Right renal cortex interstitium (tissue), 3 donors: ENCODE measurements around the gene SH3BP2. TPM values are rescaled to one million over a fixed set of nuclear protein-coding genes. Genes with fewer than 3 reads are reported as not detected.
"Not testable (repeated sequence)": the region's sequence is repeated elsewhere in the genome, so short reads cannot be mapped to it uniquely, and the experiment has no call there.

ENCODE experiments used
- DNase-seq, 3 donors: peaks; one replicate each; pipeline ENCODE4 v3.0.0-alpha.2; 2013; ENCODE audit warnings: low read depth in 3 of 3, low spot score in 2 of 3
- polyA plus RNA-seq, 3 donors: library from polyadenylated mRNA; unstranded; fragments of 120-200 nt; gene quantifications; one replicate each; pipeline ENCODE4 v1.2.1, GENCODE V29; 2013; ENCODE audit not compliant: insufficient read length in 3 of 3

Gene SH3BP2
- polyA plus RNA-seq, 3 donors: 21.7 to 28.4 (median 25.7) TPM

DNA sequence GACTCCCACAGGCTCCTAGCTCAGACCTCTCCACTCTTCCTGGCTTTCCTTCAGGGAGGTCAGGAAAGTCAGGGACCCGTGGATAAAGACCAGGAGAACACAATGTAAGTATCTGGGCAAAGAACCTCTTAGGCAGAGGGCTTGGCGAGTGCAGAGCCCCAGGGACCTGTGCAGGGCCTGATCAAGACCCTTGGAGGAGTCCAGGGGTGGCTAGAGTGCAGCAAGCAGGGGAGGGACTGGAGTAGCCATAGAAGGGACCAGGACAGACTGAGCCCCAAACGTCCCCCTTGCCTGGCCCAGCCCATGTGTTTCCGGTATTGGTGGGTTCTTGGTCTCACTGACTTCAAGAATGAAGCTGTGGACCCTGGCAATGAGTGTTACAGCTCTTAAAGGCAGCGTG, 30.8 kb upstream of the SH3BP2 start:
- DNase-seq: no peak

DNA sequence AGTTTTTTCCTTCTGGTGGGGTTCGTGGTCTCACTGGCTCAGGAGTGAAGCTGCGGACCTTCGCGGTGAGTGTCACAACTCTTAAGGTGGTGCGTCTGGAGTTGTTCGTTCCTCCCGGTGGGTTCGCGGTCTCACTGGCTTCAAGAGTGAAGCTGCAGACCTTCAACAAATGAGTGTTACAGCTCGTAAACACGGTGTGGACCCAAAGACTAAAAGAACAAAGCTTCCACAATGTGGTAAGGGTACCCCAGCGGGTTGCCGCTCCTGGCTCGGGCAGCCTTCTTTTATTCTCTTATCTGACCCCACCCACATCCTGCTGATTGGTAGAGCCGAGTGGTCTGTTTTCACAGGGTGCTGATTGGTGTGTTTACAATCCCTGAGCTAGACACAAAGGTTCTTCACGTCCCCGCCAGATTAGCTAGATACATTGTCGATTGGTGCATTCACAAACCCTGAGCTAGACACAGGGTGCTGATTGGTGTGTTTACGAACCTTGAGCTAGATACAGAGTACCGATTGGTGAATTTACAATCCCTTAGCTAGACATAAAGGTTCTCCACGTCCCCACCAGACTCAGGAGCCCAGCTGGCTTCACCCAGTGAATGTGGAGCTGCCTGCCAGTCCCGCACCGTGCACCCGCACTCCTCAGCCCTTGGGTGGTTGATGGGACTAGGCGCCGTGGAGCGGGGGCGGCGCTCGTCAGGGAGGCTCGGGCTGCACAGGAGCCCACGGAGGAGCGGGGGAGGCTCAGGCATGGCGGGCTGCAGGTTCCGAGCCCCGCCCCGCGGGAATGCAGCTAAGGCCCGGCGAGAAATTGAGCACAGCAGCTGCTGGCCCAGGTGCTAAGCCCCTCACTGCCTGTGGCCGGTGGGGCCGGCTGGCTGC, 30.2 kb upstream of the SH3BP2 start:
- not testable (repeated sequence) for DNase-seq

DNA sequence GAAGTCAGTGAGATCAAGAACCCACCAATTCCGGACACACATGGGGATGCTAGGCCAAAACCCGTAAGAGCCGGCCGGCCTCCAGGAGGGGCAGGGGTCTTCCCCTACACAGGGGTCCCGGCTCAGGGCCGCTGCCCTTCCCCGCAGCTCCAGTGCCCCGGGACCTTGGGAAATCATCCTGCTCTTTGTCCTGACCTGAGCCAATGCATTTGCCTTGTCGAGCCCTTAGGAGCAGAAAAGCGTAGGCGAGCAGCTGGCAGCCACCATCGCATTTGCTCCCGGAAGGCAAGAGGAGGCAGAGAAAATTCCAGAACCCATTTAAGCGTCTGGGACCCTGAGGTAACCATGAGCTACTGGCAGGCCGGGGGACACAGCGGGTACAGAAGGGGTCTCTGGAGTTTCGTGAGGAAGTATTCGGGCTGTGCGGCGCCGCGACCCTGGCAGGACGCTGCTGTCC, 29.3 kb upstream of the SH3BP2 start:
- DNase-seq: no peak

DNA sequence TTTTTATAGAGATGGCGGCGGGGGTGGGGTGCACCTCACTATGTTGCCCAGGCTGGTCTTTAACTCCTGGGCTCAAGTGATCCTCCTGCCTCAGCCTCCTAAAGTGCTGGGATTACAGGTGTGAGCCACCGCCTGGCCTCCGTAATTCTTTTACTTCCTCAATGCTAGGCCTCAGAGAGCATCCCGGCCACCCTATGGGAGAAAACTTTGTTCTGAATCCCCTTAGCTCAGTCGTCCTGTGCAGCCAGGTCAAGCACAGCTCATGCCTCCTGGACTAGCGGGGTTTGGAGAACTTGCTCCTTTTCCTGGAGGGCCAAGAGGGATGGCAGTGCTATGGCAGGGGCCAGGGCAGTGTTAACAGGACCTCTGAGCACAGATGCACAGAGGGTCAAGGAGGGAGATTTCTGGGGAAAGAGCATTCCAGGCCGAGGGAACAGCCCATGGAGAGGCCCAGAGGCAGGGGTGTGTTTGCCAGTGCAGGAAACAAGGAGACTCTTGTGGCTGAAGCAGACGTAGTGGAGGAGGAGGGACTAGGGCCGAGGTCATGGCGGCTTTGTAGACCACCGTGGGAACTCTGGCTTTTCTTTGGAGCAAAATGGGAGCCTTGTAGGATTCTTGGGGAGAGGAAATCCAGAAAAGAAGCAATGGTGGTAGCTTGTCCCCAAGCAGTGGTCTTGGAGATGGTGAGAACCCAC, 26.9 kb upstream of the SH3BP2 start:
- DNase-seq: no peak

DNA sequence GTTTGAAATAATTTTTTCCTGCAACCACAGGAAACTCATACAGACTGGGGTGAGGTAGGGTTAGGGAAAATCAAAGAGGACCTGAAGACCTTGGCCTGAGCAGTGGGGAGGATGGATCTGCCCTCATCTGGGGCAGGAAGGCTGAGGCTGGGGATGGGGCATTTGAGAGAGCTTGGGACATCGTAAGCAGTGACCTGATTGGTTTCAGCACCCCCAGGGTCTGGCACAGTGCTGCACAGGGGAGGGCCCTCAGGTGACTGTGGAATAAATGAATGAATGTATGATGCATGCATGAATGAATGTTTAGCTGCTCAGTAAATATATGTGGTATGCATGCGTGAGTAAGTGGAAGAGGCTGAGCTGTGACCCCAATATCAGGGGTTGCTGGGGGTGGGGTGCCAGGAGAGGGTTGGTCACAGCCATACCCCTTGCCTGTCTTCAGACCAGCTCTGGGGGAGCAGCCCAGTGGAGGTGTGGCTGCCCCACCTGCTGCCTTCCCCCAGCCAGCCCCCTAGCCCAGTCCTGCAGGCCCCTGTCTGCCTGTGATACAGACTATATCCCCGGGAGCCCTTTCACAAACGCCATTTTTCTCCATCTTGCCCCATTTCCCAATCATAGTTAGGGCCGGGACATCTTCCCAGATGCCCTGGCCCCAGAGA, 25.7 kb upstream of the SH3BP2 start:
- no peak for DNase-seq

DNA sequence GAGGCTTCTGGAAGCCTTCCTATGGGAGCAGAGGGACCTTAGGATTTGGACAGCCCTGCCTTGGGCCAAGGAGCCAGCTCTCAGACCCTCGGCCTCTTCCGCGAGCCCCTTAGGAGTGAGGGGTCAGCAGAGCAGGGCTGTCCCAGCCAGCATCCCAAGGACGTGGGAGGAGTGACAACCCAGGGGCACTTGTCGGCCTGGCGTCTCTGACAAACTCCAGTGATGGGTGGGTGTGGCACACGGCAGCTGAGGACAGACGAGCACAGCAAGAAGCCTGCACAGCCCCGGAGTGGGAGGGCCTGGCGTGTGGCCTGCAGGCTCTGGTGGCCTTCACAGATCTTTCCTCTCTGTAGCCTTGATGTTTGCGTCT, 25.2 kb upstream of the SH3BP2 start:
- no peak for DNase-seq

DNA sequence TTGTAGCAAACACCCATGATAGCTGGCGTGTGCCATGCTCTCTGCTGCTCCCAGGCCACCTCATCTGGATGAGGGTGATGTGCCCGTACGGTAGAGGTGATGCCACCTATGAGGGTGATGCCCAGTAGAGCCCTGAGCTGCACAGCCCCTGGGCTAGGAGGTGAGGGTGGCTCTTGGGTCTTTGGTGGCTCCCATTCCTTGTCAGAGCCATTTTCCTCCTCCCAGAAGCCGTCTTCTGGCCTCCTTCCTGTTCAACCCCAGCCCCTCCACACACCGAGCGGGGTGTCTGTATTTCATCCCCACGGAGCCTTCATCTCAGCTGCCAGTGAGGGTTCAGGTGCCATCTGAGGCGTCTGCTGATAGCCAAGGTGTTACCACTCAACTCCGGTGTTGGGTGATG, 24.8 kb upstream of the SH3BP2 start:
- no peak for DNase-seq

DNA sequence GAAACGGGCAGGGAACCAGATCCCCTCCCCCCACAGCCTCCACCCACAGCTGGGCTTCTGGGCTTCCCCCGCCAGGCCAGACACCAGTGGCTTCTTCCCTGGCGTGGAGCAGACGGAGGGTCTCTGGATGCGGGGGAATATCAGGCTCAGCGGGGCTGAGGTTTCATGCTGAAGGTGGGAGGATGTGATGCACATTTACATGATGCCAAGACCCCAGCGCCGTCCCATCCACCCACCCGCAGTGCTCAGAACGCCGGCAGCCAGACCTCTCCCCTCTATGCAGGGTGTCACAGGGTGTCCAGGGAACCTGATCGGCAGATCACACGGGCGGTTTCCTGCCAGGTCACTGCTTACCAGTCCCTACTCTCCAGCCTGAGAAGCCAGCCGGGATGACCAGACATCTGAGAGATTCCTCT, 24.0 kb upstream of the SH3BP2 start:
- DNase-seq: no peak

DNA sequence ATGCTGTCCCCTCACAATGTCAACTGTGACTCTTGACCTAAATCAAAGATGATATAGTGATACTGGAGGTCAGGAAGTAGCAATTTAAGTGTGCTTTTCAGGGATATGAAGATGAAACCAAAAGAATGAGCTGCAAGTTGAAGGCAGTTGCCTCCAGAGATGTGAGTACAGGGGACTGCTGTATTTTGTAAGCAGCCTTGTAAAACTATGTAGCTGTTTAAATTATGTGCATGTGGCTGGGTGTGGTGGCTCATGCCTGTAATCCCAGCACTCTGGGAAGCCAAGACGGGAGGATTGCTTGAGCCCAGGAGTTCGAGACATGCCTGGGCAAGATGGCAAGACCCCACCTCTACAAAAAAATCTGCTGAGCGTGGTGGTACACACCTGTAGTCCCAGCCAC, 21.6 kb upstream of the SH3BP2 start:
- no peak for DNase-seq

DNA sequence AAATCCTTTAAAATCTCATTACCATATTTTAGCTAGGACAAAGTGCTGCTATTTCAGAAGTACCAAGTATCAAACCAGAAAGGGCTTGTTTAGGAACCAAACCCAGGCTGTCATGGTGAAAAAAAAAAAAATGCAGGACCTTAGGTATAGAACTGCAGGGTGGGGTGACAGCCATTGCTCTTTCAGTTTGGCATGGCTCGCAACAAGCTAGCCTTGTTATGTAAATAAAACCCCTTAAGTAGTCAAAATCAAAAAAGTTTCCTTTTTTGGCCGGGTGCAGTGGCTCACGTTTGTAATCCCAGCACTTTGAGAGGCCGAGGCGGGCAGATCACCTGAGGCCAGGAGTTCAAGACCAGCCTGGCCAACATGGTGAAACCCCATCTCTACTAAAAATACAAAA, 12.2 kb upstream of the SH3BP2 start:
- not testable (repeated sequence) for DNase-seq

DNA sequence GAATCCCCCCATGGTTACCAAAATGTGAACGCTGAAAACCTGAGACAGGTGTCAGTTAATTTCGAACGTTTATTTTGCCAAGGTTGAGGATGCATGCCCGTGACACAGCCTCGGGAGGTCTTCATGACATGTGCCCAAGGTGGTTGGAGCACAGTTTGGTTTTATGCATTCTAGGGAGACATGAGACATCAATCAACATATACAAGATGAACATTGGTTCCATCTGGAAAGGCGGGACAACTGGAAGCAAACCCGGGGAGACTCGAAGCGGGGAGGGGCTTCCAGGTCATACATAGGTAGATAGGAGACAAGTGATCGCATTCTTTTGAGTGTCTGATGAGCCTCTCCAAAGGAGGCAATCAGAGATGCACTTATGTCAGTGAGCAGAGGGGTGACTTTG, 11.0 kb upstream of the SH3BP2 start:
- no peak for DNase-seq

DNA sequence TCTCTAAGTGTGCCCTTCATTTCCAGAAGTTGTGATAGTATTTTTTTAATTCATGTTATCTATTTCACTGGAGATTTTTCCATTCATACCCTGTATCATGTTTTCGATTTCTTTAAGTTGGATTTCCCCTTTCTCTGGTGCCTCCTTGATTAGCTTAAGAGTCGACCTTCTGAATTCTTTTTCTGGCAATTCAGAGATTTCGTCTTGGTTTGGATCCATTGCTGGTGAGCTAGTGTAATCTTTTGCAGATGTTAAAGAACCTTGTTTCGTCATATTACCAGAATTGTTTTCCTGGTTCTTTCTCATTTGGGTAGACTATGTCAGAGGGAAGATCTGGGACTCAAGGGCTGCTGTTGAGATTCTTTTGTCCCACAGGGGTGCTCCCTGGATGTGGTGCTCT, 9.1 kb upstream of the SH3BP2 start:
- no peak for DNase-seq

DNA sequence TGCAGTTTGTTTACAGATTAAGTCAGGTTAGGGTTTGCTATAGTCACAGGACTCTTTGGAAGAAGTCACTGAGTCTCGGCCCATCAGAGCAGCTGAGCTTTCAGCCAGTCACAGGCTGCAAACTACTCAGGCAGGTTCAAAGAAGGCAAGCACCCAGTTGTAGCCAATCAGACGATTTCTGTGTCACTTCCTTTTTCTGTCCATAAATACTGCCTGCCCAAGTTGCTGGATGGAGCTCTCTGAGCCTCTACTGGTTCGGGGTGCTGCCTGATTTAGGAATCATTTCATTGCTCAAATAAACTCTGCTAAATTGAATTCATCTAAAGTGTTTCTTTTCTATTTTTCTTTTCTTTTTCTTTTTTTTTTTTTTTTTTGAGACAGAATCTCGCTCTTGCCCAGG, 7.3 kb upstream of the SH3BP2 start:
- no peak for DNase-seq

DNA sequence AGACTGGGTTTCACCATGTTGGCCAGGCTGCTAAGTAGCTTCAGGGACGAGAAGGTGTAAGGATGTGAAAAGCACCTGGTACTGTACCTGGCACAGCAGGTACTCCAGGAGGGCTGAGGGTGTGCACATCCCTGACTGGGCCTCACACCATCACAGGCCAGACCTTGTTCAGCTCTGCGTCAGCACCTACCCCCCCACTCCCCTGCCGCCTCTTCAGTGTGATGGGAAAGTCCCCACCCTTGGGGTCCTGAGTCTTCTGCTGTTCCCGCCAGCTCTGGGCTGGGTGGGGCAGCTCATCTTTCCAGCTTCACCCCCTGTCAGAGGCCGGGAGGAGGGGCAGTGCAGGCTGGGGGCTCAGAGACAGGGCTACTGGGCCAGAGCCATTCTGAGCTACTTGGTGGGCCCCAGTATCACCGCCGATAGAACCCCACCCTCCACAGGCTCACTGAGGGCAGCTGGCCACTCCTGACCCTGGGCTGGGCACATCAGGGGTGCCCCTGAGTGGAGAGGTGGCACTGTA, 6.7 kb upstream of the SH3BP2 start:
- no peak for DNase-seq

DNA sequence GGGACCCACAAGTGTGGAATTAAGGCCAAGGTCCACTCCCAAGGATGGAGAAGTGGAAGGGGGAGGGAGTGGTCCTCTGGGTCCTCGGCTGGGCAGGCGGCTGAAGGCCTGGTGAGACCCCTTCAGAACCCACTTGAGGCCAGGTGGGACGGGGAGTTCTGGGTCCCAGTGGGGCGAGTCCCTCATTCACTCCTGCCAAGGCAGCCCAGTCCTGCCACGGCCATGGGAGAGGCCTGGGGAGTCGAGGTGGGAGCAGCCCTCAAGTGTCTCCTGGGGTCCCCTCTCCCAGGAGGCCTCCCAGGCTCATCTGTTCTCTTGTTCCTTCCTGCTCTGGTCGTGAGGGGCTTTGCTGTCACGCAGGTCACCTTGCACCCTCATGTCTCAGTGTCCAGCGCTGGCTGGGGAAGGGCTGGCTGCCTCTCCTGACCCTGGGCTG, 6.1 kb upstream of the SH3BP2 start:
- DNase-seq: no peak

DNA sequence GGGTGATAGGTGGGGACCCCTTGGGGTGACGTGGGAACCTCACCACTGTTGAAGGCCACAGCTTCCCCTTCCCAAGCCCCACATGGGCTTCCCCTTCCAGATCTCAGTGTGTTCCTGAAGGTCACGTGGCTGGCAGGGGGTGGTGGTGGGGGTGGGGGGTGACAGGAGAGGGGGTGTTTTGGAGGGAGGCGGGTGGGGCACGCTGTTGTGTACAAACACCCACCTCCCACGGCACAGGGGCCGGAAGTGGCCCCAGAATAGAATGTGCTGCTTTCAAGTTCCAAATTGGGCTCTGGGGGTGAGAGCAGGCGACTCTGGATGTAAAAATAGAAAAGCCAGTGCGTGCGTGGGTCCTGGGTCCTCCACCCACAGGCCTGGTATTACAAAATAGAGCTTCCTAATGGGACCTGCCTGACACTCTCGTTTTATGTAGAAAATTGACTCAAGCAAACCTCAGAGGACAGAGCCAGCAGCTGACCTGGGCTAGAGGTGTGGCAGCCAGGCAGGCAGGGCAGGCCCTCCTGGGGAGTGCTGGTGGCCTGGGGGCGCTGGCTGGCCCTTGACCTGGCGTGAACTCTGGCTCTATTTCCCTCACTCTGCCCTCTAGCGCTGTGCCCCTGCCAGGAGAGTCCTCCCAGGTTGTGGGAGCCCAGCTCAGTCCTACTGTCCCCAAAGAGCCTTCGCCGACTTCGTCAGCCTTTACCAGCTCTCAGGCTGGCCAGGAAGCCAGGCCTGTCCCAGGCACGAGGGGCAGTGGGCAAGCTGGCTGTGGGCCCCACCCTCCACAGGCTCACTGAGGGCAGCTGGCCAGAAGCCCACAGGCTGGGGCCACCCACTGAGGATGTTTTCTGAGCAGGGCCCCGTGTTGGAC, 5.4 kb upstream of the SH3BP2 start:
- no peak for DNase-seq

DNA sequence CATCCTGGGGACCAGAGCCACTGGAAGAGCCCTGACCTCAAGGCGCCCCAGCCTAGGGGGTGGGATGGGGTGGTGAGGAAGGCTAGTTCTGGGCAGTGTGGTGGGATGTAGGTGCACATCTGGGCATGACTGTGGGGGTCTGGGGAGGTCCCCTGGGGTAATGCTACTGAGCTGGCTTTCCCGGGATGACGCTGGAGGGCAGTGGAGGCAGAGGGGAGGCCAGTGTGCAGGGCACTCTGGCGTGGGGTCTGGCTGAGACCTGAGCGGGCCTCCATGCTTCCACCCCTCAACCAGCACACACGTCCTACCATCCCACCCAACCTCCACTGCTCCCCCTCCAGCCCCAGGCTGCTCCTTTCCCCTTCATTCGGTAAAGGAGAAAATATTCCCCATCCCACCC, 4.8 kb upstream of the SH3BP2 start:
- DNase-seq: no peak

DNA sequence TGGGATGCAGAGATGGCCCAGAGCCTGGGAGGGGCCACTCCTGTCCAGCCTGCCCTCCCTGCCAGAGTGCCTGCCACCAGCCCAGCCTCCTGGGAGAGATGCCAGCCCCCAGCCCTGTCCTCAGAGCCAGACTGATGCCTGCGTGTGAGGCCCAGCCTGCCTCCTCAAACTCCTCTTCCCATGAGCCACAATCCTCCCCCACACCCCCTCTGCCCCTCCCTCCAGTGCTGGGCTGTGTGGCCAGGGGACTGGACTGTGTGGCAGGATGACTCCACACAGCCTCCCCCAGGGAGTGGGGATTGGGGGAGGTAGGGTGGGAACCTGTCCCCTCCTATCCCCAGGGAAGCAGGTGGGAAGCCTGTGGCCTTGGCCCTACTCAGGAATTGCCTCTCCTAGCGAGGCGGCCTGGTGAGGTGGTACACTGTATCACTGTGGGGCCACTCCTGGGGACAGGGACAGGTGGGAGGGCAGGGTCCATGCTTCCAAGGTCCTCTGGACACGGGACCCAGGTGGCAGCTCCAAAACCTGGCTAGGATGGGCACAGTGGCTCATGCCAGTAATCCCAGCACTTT, 4.3 kb upstream of the SH3BP2 start:
- no peak for DNase-seq

DNA sequence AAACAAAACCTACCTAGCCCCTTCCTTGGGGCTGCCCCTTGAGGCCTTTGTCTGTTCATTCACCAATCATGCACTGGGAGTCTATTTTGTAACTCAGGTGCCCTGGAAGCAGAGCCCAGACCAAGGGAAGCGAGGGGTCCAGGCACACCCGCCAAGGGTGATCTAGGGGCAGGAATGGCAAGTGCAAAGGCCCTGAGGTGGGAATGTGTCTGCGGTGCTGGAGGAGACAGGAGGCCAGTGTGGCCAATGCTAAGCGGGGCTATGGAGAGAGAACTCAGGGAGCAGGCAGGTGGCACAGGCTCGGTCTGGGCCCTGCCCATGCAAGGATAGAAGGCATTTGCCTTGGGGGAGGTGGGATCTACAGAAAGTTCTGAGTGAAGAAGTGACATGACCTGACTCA, 3.5 kb upstream of the SH3BP2 start:
- no peak for DNase-seq
